Colonic mucosa (tissue), 4 donors: ENCODE measurements around the gene NSDHL. TPM values are rescaled to one million over a fixed set of nuclear protein-coding genes. Genes with fewer than 3 reads are reported as not detected.

Source experiments
- DNase-seq: peaks from one replicate; pipeline ENCODE4 v3.0.0-alpha.2; 2020
- H3K27ac ChIP-seq: fragments of 200-600 bp; one replicate; pipeline ENCODE4 v1.8.0; 2021
- H3K27me3 ChIP-seq: fragments of 200-600 bp; one replicate; pipeline ENCODE4 v1.8.0; 2021
- H3K36me3 ChIP-seq: fragments of 200-600 bp; one replicate; pipeline ENCODE4 v1.8.0; 2021
- H3K4me1 ChIP-seq: fragments of 200-600 bp; one replicate; pipeline ENCODE4 v1.8.0; 2021; ENCODE audit warnings: mild to moderate bottlenecking
- H3K4me3 ChIP-seq: fragments of 200-600 bp; one replicate; pipeline ENCODE4 v1.8.0; 2021
- H3K9ac ChIP-seq, 2 donors: one replicate each; pipeline ENCODE4 v1.7.0; 2013; ENCODE audit warnings: control low read depth in 2 of 2, low read depth in 2 of 2, low read length in 2 of 2
- H3K9me3 ChIP-seq: fragments of 200-600 bp; one replicate; pipeline ENCODE4 v1.8.0; 2021
- intact Hi-C: fragments of 100-400 bp; cut with DNase I; formaldehyde crosslinking; loops from one replicate; pipeline ENCODE4 v1.14.1; 2022
- total RNA-seq, 2 donors: library from RNA; stranded (reverse); fragmentation: NEBNext Ultra II Directional in 1 of 2; extraction: Animal tissue kit (Norgen Biotek cat#: 25700) in 1 of 2; gene quantifications; one replicate each; pipeline ENCODE4 v1.2.1, GENCODE V29; 2021
- TF ChIP-seq, protein P1 (sequence below): fragments of 200-600 bp; IDR thresholded peaks from one replicate; pipeline ENCODE4 v1.8.0; 2022; ENCODE audit warnings: antibody characterized with exemption, mild to moderate bottlenecking
- donor health status: healthy.
- donor health status: DM: no; HTN: no; CAD: no.
- donor health status: DM: no; HTN: no; CAD: no.

NSDHL gene
- total RNA-seq, 2 donors from 2014 or later = 25.3 to 28.8 TPM

DNA sequence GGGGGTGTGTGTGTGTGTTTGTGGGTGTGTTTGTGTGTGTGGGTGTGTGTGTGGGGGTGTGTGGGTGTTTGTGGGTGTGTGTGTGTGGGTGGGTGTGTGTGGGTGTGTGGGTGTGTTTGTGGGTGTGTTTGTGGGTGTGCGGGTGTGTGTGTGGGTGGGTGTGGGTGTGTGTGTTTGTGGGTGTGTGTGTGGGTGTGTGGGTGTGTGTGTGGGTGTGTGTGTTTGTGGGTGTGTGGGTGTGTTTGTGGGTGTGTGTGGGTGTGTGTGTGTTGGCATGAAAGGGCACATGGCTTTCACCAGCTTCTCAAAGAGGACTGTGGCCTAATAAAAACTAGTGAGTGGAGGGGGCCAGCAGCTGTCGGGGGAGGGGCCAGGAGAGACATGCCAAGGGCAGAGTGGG, 41.7 kb downstream of the NSDHL start:
- TF ChIP-seq, protein P1, sequence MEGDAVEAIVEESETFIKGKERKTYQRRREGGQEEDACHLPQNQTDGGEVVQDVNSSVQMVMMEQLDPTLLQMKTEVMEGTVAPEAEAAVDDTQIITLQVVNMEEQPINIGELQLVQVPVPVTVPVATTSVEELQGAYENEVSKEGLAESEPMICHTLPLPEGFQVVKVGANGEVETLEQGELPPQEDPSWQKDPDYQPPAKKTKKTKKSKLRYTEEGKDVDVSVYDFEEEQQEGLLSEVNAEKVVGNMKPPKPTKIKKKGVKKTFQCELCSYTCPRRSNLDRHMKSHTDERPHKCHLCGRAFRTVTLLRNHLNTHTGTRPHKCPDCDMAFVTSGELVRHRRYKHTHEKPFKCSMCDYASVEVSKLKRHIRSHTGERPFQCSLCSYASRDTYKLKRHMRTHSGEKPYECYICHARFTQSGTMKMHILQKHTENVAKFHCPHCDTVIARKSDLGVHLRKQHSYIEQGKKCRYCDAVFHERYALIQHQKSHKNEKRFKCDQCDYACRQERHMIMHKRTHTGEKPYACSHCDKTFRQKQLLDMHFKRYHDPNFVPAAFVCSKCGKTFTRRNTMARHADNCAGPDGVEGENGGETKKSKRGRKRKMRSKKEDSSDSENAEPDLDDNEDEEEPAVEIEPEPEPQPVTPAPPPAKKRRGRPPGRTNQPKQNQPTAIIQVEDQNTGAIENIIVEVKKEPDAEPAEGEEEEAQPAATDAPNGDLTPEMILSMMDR = no peak
- Histone ChIP-seq H3K27me3 (no peaks in the 10 kb centered on the region), H3K4me3 (no peak overlapping the region), H3K4me1 (no peaks in the 10 kb centered on the region), H3K9me3 (no peaks in the 10 kb centered on the region), H3K9ac (no peak overlapping the region), H3K27ac (no peak overlapping the region), H3K36me3 (no peaks in the 10 kb centered on the region)
- no peak for DNase-seq
- intact Hi-C loops = no loop called here

DNA sequence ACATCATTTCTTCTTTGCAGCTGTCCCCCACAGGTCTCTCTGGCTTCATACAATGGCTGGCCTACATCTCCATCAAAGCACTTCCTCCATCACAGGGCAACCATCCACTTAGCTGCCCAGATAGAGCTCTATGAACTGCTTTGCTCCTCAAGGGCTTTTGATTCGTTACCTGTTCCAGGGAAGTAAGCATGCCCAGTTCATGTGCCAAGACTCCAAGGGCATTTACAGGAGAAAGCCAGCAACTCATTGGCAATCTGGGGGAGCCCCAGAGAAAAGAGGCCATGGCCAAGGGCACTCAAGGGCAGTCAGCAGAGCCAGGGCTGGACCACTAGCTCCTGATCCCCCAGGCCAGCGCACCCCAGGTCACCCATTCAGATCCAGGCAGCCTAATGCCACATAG, 42.5 kb downstream of the NSDHL start:
- Histone ChIP-seq H3K9ac (no peak overlapping the region), H3K27me3 (no peaks in the 10 kb centered on the region), H3K36me3 (no peaks in the 10 kb centered on the region), H3K9me3 (no peaks in the 10 kb centered on the region), H3K4me3 (no peak overlapping the region), H3K4me1 (no peaks in the 10 kb centered on the region), H3K27ac (no peak overlapping the region)
- TF ChIP-seq, protein P1 = no peak
- no peak for DNase-seq
- intact Hi-C loops = no loop called here

DNA sequence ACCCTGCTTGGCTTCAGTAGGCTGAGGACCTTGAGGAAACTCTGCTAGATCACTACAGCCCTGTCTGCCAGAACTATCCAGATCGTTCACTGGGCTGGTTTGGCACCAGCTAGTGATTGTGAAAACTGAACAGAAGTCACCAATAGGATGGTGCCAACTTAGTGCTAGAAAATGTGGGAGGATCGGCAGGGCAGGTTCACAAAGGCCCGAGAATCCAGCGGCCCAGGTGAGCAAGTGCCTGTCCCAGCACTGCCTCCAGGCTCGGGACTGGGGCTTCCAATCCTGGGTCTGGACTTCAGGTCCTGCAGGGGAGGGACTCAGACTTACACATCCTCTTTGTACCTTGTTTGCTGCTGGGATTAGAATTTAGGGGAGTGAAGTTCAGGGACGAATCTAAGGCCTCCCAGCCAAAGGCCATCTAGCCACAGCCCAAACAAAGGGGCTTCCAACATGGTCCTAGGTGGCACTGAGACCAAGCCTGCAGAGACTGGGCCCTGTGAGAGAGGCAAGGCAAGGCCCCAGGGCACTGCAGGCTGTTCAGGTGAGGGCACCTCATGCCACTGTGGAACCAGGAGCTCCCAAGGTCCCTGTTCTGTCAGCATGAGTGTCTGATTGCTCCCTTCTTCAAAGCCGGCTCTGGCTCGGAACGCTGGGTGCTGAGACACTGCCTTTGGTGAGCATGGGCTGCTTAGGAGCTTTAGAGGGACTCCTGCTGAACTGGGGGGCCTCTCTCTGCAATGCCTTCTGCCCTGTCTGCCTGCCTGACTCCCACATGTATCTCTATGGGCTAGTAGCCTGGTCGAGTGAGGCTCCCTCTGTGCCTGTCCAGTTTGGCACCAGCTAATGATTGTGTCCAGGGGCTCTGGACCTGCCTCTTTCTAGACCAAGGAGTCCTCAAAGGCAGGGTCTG, 46.3 kb downstream of the NSDHL start:
- no peak overlapping the region for H3K4me3 ChIP-seq
- H3K9me3 ChIP-seq = no peaks in the 10 kb centered on the region
- no peaks in the 10 kb centered on the region for H3K36me3 ChIP-seq
- no peaks in the 10 kb centered on the region for H3K4me1 ChIP-seq
- H3K27me3 ChIP-seq = no peaks in the 10 kb centered on the region
- intact Hi-C loops = no loop called here
- H3K9ac ChIP-seq = no peak overlapping the region
- no peak overlapping the region for H3K27ac ChIP-seq
- no peak for DNase-seq
- TF ChIP-seq, protein P1 = no peak

DNA sequence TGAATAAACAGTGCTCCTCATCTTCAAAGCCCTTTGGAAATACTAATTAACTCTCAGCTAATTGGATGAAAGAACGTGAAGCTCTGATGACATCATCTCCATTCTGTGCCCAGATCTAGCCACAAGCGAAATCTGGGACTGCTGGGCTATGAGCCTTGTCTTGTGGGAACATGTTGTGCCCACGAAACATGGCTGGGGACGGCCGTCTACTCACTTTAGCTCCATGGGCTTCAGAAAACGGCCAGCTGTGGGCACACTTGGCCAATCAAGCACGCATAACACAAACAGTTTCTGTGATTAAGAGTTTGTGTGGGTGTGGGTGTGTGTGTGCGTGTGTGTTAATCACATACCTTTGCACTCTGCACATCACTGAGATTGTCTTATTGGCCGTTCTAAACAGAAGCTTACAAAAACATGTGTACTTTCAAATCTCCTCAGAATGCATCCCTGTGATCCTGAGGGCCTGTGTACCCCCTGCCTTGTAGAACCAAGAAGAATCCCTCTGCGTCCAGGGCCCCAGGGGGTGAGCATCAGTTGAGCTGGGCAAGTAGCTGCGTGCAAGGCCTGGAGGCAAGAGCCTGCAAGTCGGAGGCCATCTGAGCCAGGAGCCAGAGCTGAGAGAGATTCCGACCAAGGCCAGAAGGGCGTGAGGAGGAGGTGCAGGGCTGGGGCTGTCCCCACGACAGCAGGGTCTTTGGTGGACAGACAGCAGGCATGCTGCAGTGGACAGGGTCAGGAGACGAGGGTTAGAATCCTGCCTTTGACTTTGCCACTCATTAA, 48.3 kb downstream of the NSDHL start:
- no peak for DNase-seq
- Histone ChIP-seq H3K27ac (no peak overlapping the region), H3K36me3 (no peaks in the 10 kb centered on the region), H3K4me1 (no peaks in the 10 kb centered on the region), H3K9ac (no peak overlapping the region), H3K9me3 (no peaks in the 10 kb centered on the region), H3K4me3 (no peak overlapping the region), H3K27me3 (no peaks in the 10 kb centered on the region)
- TF ChIP-seq, protein P1 = no peak
- intact Hi-C loops = no loop called here

DNA sequence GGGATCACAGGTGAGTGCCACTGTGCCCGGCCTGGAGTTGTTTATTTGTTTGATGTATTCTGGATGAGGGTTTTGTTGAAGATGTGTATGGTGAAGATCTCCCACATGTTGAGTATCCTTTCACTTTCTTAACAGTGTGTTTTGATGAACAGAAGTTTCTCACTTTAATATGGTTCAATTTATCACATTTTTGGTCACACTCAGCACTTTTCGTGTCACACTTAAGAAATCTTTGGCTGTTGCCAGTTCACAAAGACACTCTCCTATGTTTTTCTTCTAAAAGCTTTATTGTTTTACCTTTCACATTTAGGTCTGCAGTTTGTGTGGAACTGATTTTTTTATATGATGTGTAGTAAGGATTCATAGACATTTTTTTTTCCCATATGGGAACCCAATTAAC, 50.4 kb downstream of the NSDHL start:
- H3K27me3 ChIP-seq = no peaks in the 10 kb centered on the region
- no peak overlapping the region for H3K4me3 ChIP-seq
- no peak for DNase-seq
- H3K9me3 ChIP-seq = no peaks in the 10 kb centered on the region
- no peak overlapping the region for H3K9ac ChIP-seq
- intact Hi-C loops = no loop called here
- H3K27ac ChIP-seq = no peak overlapping the region
- no peaks in the 10 kb centered on the region for H3K36me3 ChIP-seq
- no peaks in the 10 kb centered on the region for H3K4me1 ChIP-seq
- TF ChIP-seq, protein P1 = no peak
